Panc1 (cell line): ENCODE measurements around the gene TTC16. TPM values are rescaled to one million over a fixed set of nuclear protein-coding genes. Genes with fewer than 3 reads are reported as not detected.

Experiments
- ATAC-seq: fragments of 200-7000 bp; cut with Tn5 transposase; 2 replicates; pipeline ENCODE4 v1.9.1; 2020; ENCODE audit warnings: mild to moderate bottlenecking, moderate library complexity
- BruUV-seq: library from RNA; stranded (reverse); fragments of 400-500 nt; replicated peaks from 2 replicates; lab custom pipeline; 2021; lab: Mats Ljungman, UMichigan
- CTCF ChIA-PET: fragments of 300-600 bp; sonication (Branson Sonifier 250); formaldehyde crosslinking; loops from one replicate; lab custom pipeline; 2022; ENCODE audit warnings: antibody characterized with exemption; lab: Charles Lee
- POLR2A ChIA-PET: fragments of 300-600 bp; sonication (Branson Sonifier 250); formaldehyde crosslinking; loops from one replicate; lab custom pipeline; 2022; ENCODE audit warnings: antibody characterized with exemption; lab: Charles Lee
- DNase-seq: peaks from one replicate; pipeline ENCODE4 v3.0.0-alpha.2; 2010; ENCODE audit warnings: low read depth, low spot score
- H3K27ac ChIP-seq: 2 replicates; pipeline ENCODE4 v1.5.1; 2011; ENCODE audit warnings: mild to moderate bottlenecking, low read length, inconsistent platforms
- H3K27me3 ChIP-seq: fragments of 200-500 bp; sonication (Bioruptor generic); 2 replicates; pipeline ENCODE4 v1.6.0; 2014; ENCODE audit warnings: low read length, inconsistent platforms; ENCODE audit not compliant: control insufficient read depth, insufficient read depth
- H3K36me3 ChIP-seq: fragments of 200-500 bp; sonication (Bioruptor generic); 2 replicates; pipeline ENCODE4 v1.5.1; 2014; ENCODE audit warnings: inconsistent platforms, mild to moderate bottlenecking, low read length, moderate library complexity; ENCODE audit not compliant: control insufficient read depth, insufficient read depth
- H3K4me1 ChIP-seq: 2 replicates; pipeline ENCODE4 v1.5.1; 2011; ENCODE audit warnings: inconsistent platforms, mild to moderate bottlenecking, low read length, moderate library complexity; ENCODE audit not compliant: control insufficient read depth, insufficient read depth
- H3K4me3 ChIP-seq, 2 experiments: 2 replicates each; pipeline ENCODE4 v1.5.1; 2011 to 2012; ENCODE audit warnings: low read depth in 2 of 2, low read length in 2 of 2, mild to moderate bottlenecking in 2 of 2, inconsistent platforms in 1 of 2, moderate library complexity in 1 of 2
- H3K9me3 ChIP-seq: fragments of 200-500 bp; sonication (Bioruptor generic); 2 replicates; pipeline ENCODE4 v1.5.1; 2014; ENCODE audit warnings: low read depth, mild to moderate bottlenecking, inconsistent platforms, low read length, moderate library complexity; ENCODE audit not compliant: control insufficient read depth, insufficient read depth
- POLR2AphosphoS5 ChIP-seq: IDR thresholded peaks from 2 replicates; pipeline ENCODE4 v1.6.1; 2012; ENCODE audit warnings: mild to moderate bottlenecking, low read depth, low read length, moderate library complexity
- SIN3A ChIP-seq: IDR thresholded peaks from 2 replicates; pipeline ENCODE4 v1.6.1; 2012; ENCODE audit warnings: low read depth, mild to moderate bottlenecking, low read length, moderate library complexity, borderline replicate concordance; ENCODE audit not compliant: insufficient read depth
- TCF7L2 ChIP-seq: IDR thresholded peaks from 2 replicates; pipeline ENCODE4 v1.6.1; 2011; ENCODE audit warnings: mild to moderate bottlenecking, low read depth, low read length, inconsistent platforms
- in situ Hi-C: cut with HindIII; loops from 2 replicates; pipeline ENCODE4 v1.10.0; 2016; ENCODE audit warnings: low sequenced_read_pairs, low pct_unique_long_range_greater_than_20kb
- intact Hi-C: fragments of 100-400 bp; cut with micrococcal nuclease; formaldehyde crosslinking; loops from one replicate; pipeline ENCODE4 v1.10.0; 2022; ENCODE audit not compliant: unreplicated experiment
- total RNA-seq: library from RNA; stranded (reverse); gene quantifications from one replicate; pipeline ENCODE4 v1.2.1, GENCODE V29; 2021; ENCODE audit not compliant: unreplicated experiment
- TF ChIP-seq, protein P1 (sequence below), 2 experiments: IDR thresholded peaks; 2 replicates each; pipeline ENCODE4 v1.6.1; 2011 to 2012; ENCODE audit warnings: low read depth in 2 of 2, control low read depth in 1 of 2, low read length in 1 of 2, mild to moderate bottlenecking in 1 of 2, moderate library complexity in 1 of 2; ENCODE audit not compliant: insufficient read depth in 1 of 2
- TF ChIP-seq, protein P2 (sequence below): fragments of 450-650 bp; IDR thresholded peaks from 2 replicates; pipeline ENCODE4 v1.5.1; 2017; ENCODE audit warnings: mild to moderate bottlenecking

Gene TTC16
- total RNA-seq, 1 experiment from 2014 or later, result 0.05 TPM

DNA sequence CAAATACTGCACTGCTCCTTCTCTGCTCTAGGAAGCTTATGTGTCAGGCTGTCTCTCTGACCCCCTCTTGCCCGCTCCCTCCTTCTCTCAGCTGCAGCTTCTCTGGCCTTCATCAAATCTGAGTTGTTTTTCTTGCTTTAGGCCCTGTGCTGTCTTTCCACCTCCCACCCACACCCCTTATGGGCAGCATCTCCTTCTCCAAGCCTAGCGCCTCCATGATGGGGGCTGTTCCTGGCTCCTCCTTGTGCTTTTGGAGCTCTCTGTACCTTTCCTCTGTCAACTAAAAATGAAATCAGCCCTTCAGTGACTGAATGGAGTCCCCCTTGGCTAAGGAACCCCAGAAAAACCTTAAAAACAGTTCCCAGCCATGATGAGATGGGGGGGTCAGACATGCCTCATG, 15.7 kb upstream of the TTC16 start:
- Histone ChIP-seq H3K4me1 (no peaks in the 10 kb centered on the region), H3K4me3 (no peak overlapping the region), H3K36me3 (no peaks in the 10 kb centered on the region), H3K27ac (no peak overlapping the region), H3K9me3 (no peaks in the 10 kb centered on the region), H3K27me3 (no peaks in the 10 kb centered on the region)
- DNase-seq (no peak), ATAC-seq (no peak)
- TF ChIP-seq SIN3A (no peak), POLR2AphosphoS5 (no peak), TCF7L2 (no peak)
- TF ChIP-seq, protein P1, sequence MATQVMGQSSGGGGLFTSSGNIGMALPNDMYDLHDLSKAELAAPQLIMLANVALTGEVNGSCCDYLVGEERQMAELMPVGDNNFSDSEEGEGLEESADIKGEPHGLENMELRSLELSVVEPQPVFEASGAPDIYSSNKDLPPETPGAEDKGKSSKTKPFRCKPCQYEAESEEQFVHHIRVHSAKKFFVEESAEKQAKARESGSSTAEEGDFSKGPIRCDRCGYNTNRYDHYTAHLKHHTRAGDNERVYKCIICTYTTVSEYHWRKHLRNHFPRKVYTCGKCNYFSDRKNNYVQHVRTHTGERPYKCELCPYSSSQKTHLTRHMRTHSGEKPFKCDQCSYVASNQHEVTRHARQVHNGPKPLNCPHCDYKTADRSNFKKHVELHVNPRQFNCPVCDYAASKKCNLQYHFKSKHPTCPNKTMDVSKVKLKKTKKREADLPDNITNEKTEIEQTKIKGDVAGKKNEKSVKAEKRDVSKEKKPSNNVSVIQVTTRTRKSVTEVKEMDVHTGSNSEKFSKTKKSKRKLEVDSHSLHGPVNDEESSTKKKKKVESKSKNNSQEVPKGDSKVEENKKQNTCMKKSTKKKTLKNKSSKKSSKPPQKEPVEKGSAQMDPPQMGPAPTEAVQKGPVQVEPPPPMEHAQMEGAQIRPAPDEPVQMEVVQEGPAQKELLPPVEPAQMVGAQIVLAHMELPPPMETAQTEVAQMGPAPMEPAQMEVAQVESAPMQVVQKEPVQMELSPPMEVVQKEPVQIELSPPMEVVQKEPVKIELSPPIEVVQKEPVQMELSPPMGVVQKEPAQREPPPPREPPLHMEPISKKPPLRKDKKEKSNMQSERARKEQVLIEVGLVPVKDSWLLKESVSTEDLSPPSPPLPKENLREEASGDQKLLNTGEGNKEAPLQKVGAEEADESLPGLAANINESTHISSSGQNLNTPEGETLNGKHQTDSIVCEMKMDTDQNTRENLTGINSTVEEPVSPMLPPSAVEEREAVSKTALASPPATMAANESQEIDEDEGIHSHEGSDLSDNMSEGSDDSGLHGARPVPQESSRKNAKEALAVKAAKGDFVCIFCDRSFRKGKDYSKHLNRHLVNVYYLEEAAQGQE (IDR thresholded peaks at IDR 0.05; ENCODE audit: insufficient read depth in 1 of 2, low read depth in 2 of 2, low read length in 1 of 2), result no peak
- TF ChIP-seq, protein P2, sequence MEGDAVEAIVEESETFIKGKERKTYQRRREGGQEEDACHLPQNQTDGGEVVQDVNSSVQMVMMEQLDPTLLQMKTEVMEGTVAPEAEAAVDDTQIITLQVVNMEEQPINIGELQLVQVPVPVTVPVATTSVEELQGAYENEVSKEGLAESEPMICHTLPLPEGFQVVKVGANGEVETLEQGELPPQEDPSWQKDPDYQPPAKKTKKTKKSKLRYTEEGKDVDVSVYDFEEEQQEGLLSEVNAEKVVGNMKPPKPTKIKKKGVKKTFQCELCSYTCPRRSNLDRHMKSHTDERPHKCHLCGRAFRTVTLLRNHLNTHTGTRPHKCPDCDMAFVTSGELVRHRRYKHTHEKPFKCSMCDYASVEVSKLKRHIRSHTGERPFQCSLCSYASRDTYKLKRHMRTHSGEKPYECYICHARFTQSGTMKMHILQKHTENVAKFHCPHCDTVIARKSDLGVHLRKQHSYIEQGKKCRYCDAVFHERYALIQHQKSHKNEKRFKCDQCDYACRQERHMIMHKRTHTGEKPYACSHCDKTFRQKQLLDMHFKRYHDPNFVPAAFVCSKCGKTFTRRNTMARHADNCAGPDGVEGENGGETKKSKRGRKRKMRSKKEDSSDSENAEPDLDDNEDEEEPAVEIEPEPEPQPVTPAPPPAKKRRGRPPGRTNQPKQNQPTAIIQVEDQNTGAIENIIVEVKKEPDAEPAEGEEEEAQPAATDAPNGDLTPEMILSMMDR, result no peak
- in situ Hi-C loops (no loop called here), intact Hi-C loops (no loop called here)
- ChIA-PET CTCF (no interaction called here), POLR2A (interaction anchor here (0.9 kb wide), 1 partner anchor 12 kb away, joined by 3 read pairs; no protein-coding TSS in a partner anchor)
- no TSS peak for BruUV-seq

DNA sequence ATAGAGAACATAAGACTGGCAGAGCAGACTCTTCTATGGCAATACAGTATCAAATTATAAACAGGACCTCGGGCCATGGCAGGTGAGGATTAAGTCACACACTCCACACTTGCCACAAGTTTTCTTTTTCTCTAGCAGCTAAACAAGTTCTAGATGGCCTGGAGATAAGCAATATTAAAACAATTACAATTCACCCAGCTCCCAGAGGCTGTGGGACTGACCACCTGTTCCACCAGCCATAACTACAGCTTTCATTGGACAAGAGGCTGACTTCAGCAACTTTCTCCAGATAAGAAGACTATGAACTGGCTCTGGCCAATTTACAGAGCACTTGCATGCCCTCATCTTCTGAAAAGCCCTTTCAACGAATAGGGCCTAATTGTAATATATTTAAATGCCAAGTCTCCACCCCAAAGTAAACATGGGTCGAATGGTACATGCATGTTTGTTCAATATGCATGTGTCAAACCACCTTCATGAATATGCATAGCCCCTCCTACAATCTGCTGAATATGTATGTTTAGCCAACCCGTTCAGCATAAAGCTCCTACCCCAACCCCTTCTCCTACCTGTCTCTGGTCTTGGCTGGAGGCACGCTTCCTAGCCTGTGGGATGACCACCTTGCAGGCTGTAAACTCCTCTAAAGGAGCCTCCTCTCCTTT, 15.2 kb upstream of the TTC16 start:
- ATAC-seq (no peak), DNase-seq (no peak)
- H3K9me3 ChIP-seq, result no peaks in the 10 kb centered on the region
- H3K4me3 ChIP-seq, result no peak overlapping the region
- CTCF ChIA-PET, result no interaction called here
- no TSS peak for BruUV-seq
- H3K4me1 ChIP-seq, result no peaks in the 10 kb centered on the region
- H3K27me3 ChIP-seq, result no peaks in the 10 kb centered on the region
- H3K36me3 ChIP-seq, result no peaks in the 10 kb centered on the region
- in situ Hi-C loops (no loop called here), intact Hi-C loops (no loop called here)
- POLR2A ChIA-PET, result interaction anchor here (0.9 kb wide), 1 partner anchor 11 kb away, joined by 3 read pairs; no protein-coding TSS in a partner anchor
- no peak overlapping the region for H3K27ac ChIP-seq
- TF ChIP-seq TCF7L2 (no peak), POLR2AphosphoS5 (no peak), SIN3A (no peak)
- TF ChIP-seq, protein P2, result no peak
- TF ChIP-seq, protein P1 (IDR thresholded peaks at IDR 0.05; ENCODE audit: insufficient read depth in 1 of 2, low read depth in 2 of 2, low read length in 1 of 2), result no peak
